C1 segment of cervical spinal cord (tissue), 14 donors: Measurements from ENCODE around the gene SCAP.
"Not testable (repeated sequence)": the region's sequence is repeated elsewhere in the genome, so short reads cannot be mapped to it uniquely, and the experiment has no call there.

Experiments
- DNase-seq, 14 donors: peaks; one replicate each; lab custom pipeline; 2025; lab: John Stamatoyannopoulos, UW

Gene SCAP

GRCh38 chr3:47481763-47482162 lies 6.0 kb upstream of the SCAP start:
- DNase-seq, result not testable (repeated sequence)

GRCh38 chr3:47480267-47480666 lies 4.5 kb upstream of the SCAP start:
- not testable (repeated sequence) for DNase-seq

DNA sequence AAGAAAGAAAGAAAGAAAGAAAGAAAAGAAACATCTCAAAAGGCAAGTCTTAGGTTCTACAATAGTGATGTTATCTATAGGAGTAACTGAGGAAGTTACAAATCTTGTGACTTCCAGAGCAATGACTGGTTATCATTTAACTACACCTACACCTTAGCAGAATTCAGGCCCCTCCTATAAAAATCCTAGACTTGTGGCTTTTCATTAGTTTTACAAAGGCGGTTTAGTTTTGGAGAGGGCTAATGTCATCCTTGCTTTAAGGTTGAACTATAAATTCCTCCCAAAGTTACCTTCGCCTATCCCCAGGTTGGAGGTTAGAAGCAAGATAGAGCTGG lies 4.1 kb upstream of the SCAP start:
- DNase-seq, result no peak

DNA sequence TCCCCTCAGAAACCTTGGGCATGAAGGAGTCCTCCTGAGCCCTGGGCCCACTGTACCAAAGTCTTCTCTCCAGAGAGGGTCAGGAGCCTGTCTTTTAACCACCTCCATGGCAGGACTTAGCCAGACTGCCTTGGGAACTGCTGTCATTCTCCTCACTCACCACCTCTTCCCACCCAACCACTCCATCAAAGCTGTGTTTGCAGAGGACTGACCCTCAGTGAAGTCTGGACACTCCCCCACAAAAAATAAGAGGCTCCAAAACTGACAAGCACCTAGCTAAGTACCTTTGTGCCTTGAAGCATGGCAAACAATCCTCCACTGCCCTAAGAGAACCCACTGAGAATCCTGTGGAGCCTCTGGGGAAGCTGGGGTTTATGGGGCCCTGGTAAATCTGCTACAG lies 2.3 kb upstream of the SCAP start:
- DNase-seq, result no peak

DNA sequence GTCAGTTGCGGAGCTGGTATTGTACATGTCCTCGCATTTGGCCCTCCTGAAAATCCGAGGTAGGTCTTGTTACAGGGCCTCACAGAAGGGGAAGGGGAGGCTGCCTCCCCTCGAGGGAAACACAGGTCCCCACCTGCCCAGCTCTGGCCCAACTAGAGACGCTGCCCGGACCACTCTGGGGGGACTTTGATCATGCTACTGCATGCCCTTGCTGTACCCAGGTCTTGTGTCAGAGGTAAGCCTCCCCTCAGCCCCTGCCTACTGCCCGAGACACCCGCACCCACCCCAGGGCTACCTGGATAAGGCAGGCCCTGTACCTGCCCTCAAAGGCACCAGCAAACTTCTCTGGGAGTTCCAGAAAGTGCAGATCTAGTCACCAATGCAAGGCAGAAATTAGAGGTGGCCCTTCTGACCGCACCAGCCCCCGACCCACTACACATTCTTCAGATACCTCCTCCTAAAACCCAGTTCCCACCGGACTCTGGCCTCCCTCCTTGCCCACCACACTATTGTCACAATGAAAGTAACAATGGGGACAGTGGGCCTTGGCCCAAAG lies 981 bp upstream of the SCAP start:
- peak in 1 of 14 donors; percentile 2 for DNase-seq

GRCh38 chr3:47476330-47476626 lies 537 bp upstream of the SCAP start:
- DNase-seq, result no peak

- DNase-seq, result peak in 2 of 14 donors; percentile 19 to 48
These were observed 642 bp downstream of the SCAP start for GRCh38 chr3:47475029-47475569.

GRCh38 chr3:47473391-47473790 lies 2.4 kb downstream of the SCAP start:
- DNase-seq, result no peak

DNA sequence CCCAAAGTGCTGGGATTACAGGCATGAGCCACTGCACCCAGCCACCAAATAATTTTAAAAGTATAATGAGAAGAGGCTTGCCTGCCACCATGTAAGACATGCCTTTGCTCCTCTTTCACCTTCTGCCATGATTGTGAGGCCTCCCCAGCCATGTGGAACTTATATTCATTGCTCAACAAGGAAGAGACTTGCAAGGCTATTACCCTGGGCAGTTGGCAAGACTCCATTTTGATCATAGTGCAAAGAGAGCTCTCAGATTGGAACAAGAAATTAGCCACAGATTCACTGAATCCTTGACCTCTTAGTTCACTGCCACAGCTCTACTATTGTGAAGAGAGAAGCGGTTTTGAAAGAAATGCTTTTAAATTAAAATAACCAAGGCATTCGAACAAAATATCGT lies 6.1 kb downstream of the SCAP start:
- DNase-seq, result no peak

- not testable (repeated sequence) for DNase-seq
These were observed 7.4 kb downstream of the SCAP start for GRCh38 chr3:47468315-47468714.

DNA sequence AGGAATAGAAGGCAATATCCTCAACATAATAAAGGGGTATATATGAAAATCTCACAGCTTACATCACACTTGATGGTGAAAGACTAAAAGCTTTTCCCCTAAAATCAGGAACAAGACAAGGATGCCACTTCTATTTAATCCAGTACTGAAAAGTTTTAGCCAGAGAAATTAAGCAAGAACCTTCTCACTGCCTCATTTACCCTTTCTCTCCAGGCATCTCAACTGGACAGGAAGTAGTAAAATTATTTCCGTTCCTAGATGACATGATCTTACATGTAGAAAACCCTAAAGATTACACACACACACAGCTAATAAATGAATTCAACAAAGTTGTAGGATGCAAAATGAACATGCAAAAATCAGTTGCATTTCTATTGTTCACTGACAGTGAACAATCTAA lies 11.2 kb downstream of the SCAP start:
- no peak for DNase-seq

GRCh38 chr3:47459534-47460085 lies 16.1 kb downstream of the SCAP start:
- DNase-seq, result not testable (repeated sequence)

GRCh38 chr3:47456984-47457383 lies 18.8 kb downstream of the SCAP start:
- DNase-seq, result no peak

GRCh38 chr3:47455806-47456452 lies 19.8 kb downstream of the SCAP start:
- no peak for DNase-seq

DNA sequence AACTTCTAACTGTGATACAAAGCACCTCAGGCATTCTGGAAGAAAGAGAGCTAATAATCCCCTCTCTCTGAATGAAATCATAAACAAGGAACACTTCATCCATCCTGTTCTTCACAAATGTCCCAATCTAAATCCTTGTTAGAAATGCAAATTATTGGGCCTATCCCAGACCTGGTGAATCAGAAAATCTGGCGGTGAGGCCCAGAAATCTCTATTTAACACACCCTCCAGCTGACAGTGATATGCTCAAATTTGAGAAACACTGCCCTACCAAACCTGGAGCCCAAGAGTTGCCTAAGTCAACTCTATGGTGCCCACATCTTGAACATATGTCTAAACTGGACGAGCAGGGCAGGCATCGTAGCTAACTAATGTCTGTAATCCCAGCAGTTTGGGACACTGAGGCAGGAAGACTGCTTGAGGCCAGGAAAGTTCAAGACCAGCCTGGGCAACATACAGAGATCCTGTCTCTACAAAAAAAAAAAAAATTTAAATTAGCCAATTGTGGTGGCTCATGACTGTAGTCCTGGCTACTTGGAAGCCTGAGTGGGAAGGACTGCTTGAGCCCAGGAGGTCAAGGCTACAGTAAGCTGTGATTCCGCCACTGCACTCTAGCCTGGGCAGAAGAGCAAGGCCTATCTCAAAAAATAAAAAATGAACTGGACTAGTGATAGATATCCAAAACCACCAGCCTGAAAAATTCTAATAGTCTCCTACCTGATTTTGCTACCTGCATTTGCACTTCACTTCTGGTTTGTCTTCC lies 23.1 kb downstream of the SCAP start:
- DNase-seq, result no peak

- no peak for DNase-seq
These were observed 31.6 kb downstream of the SCAP start for GRCh38 chr3:47444103-47444502.

DNA sequence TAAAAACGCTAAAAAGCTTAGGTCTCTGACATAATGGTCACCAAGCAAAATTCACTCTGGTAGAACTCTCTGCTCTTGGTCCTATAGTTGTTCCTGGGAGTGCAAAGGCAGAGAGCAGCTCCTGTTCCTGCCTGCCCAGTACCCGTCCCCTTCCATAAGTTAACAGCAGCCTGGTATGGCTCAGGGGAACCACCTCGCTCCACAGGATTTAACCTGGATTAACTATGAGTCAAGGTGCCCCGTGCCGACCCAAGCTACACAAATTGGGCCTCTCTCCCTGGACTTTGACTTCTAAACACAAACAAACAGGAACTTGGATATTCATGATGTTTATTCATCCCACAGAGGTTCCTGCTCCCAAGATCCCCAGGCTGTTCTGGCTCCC lies 32.1 kb downstream of the SCAP start:
- no peak for DNase-seq

DNA sequence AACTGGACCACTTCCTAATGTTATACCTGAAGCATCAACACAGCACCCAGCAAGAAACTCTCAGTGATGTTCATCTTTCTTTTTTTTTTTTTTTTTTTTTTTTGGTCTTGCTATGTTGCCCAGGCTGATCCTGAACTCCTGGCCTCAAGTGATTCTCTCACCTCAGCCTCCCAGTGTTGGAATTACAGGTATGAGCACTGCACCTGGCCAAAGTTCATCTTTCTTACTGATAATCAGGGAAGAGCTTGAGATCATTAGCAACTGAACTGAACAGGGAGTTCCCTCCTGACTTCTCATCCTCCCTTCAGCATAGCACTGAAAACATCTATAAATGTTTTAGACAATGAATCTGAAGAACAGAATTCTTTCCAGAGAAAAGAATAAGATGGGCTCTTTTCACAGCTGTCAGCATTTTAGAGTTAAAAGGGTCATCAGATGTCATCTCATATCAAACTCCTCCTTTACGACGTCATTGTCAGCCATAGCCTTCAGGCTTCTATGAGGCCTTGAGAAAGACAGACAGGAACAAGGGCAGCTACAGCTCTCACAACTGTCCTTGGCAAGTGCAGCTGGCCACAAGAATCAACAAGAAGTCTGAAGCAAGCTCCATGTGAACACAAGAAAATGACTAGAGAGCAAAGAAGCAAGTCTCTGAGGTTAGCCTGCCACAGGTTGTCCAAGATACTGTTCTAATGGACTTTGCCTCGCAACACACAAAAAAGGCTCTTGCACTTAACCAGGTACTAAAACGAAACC lies 33.8 kb downstream of the SCAP start:
- no peak for DNase-seq

GRCh38 chr3:47440131-47440530 lies 35.6 kb downstream of the SCAP start:
- DNase-seq, result peak in 1 of 14 donors; percentile 26

DNA sequence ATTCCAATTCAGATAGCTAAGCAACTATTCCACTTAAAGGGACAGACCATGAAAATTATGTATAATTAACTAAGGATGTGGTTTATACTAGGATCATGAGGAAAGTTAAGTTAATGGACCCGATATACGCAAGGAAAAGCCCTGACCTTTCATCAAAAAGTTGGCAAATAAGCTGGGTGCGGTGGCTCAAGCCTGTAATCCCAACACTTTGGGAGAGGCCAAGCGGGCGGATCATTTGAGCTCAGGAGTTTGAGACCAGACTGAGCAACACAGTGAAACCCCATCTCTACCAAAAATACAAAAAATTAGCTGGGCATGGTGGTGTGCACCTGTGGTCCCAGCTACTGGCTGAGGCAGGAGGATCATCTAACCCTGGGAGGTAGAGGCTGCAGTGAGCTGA lies 39.6 kb downstream of the SCAP start:
- DNase-seq, result no peak

DNA sequence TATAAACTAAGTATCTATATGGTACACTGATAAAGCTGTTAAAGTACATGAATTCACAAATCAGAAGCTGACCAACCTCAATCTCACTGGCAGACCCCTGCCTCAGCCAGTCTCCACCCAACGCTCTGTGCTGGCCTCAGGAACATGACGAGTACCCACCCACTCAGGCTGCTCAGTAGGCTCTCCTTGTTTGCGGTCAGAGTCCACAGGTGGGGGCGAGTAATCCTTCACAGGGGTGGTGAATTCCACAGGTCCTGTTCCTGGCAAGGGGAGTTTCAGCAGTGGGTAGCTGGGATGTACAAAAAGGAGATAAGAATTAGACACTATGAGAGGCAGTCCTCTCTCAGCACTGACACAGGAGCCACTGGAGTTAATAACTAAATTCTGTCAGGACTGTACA lies 40.9 kb downstream of the SCAP start:
- no peak for DNase-seq

- no peak for DNase-seq
These were observed 41.9 kb downstream of the SCAP start for GRCh38 chr3:47433796-47434195.
